Stomach (tissue), 9 donors: Measurements from ENCODE around the gene OR14K1. TPM values are rescaled to one million over a fixed set of nuclear protein-coding genes. Genes with fewer than 3 reads are reported as not detected.
"Not testable (repeated sequence)": the region's sequence is repeated elsewhere in the genome, so short reads cannot be mapped to it uniquely, and the experiment has no call there.

Experiments
- DNase-seq, 2 donors: peaks; one replicate each; pipeline versions ENCODE4 v3.0.0 to v3.0.0-alpha.2; 2013 to 2019
- H3K27ac ChIP-seq, 5 donors: fragments of 200-600 bp in 4 of 5; sonication (generic) in 4 of 5; one replicate each; pipeline ENCODE4 v1.5.1; 2013 to 2019; ENCODE audit warnings: mild to moderate bottlenecking in 1 of 5, moderate library complexity in 1 of 5
- H3K27me3 ChIP-seq, 3 donors: fragments of 200-600 bp; sonication (generic); one replicate each; pipeline ENCODE4 v1.5.1; 2017 to 2019; ENCODE audit warnings: mixed run types in 1 of 3
- H3K36me3 ChIP-seq, 4 donors: fragments of 200-600 bp; sonication (generic); 1 replicate in 3 of 4; 2 replicates in 1 of 4; pipeline ENCODE4 v1.5.1; 2016 to 2019
- H3K4me1 ChIP-seq, 4 donors: fragments of 200-600 bp; sonication (generic); one replicate each; pipeline ENCODE4 v1.5.1; 2016 to 2019
- H3K4me3 ChIP-seq, 4 donors: fragments of 200-600 bp; sonication (generic) in 3 of 4; one replicate each; pipeline ENCODE4 v1.5.1; 2016 to 2019; ENCODE audit warnings: mild to moderate bottlenecking in 1 of 4
- H3K9me3 ChIP-seq, 4 donors: fragments of 200-600 bp; sonication (generic); one replicate each; pipeline ENCODE4 v1.5.1; 2016 to 2019
- CTCF ChIP-seq, 7 experiments: fragments of 450-650 bp in 4 of 7; fragments of 200-600 bp in 3 of 7; sonication (generic) in 3 of 7; IDR thresholded peaks; one replicate each; pipeline ENCODE4 v1.5.1; 2016 to 2019; ENCODE audit warnings: antibody characterized with exemption in 7 of 7, control low read depth in 2 of 7, mild to moderate bottlenecking in 1 of 7
- EP300 ChIP-seq: sonication (generic); formaldehyde crosslinking; IDR thresholded peaks from one replicate; pipeline ENCODE4 v1.6.1; 2017; ENCODE audit warnings: antibody characterized with exemption
- POLR2A ChIP-seq, 4 donors: fragments of 450-650 bp; IDR thresholded peaks; one replicate each; pipeline ENCODE4 v1.6.1; 2016; ENCODE audit warnings: antibody characterized with exemption in 4 of 4, control low read depth in 2 of 4, mild to moderate bottlenecking in 1 of 4, moderate library complexity in 1 of 4
- POLR2AphosphoS5 ChIP-seq, 3 donors: sonication (generic); formaldehyde crosslinking; IDR thresholded peaks; one replicate each; pipeline ENCODE4 v1.6.1; 2016; ENCODE audit warnings: antibody characterized with exemption in 3 of 3
- WGBS, 5 donors: extraction: QIAGEN DNeasy Blood & Tissue Kit in 3 of 5; methylation state at CpG; one replicate each; pipeline versions ENCODE4 v1.1.5 to v1.1.7; 2013 to 2018; 5-methylcytosine and 5-hydroxymethylcytosine counted together
- intact Hi-C: fragments of 100-400 bp; cut with DNase I; formaldehyde crosslinking; loops from one replicate; pipeline ENCODE4 v1.15.1; 2023; ENCODE audit warnings: low total_unique reads
- polyA plus RNA-seq, 3 donors: library from polyadenylated mRNA; stranded (reverse); fragments of 200-250 nt; gene quantifications; one replicate each; pipeline ENCODE4 v1.2.3, GENCODE V29; 2013
- total RNA-seq, 5 donors: library from RNA; depleted of rRNA; stranded (reverse); fragments of >200 nt; gene quantifications; one replicate each; pipeline versions ENCODE4 v1.1.0 to v1.2.3, GENCODE V29; 2014 to 2016
- donor health status: healthy with polysubstance abuse.
- donor health status: Bipolar disorder and iron deficiency.
- donor health status: healthy.

Gene OR14K1
- total and polyA plus RNA-seq, 8 donors, result not detected

GRCh38 chr1:247747616-247748015, 9.2 kb downstream of the OR14K1 start:
- no peaks in the 10 kb centered on the region for H3K4me1 ChIP-seq
- no peaks in the 10 kb centered on the region for H3K36me3 ChIP-seq
- no peak overlapping the region for H3K27ac ChIP-seq
- no peak for TF ChIP-seq CTCF (IDR thresholded peaks at IDR 0.05)
- no peak for TF ChIP-seq POLR2A (IDR thresholded peaks at IDR 0.05)
- TF ChIP-seq POLR2AphosphoS5 (IDR thresholded peaks at IDR 0.05), result no peak
- no peak for TF ChIP-seq EP300
- H3K9me3 ChIP-seq, result peaks cover 0 to 33% (median 18%) of the 10 kb centered on the region in 4 donors
- H3K4me3 ChIP-seq, result no peak overlapping the region
- no peaks in the 10 kb centered on the region for H3K27me3 ChIP-seq
- intact Hi-C loops, result no loop called here
- DNase-seq, result no peak
- WGBS, 5 donors, result 86 to 90% (median 88%) methylated on average over 7 of the region's 7 CpGs

DNA sequence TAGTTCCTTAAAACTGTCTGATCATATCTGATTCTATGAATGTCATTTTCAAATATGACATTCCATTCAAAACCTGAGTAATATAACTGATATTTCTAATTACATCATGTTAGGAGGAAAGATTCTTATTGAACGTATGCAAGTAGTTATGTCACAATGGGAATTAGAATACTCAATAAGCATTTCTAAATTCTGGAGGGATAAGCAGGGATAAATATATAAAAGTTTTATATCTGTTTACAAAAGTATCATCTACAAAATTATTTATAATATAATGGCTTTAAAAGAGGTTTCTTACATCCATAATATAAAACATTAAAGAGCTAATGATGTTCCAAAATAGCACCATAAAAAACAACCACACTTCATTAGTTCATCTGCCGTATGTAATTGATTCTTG, 9.6 kb downstream of the OR14K1 start, which contains the start of gene OR14A2:
Gene OR14A2, minus strand, starts transcription at position 101 of the 400 bp plus-strand sequence.
- no peak for TF ChIP-seq POLR2A (IDR thresholded peaks at IDR 0.05)
- TF ChIP-seq EP300, result no peak
- no peak for TF ChIP-seq CTCF (IDR thresholded peaks at IDR 0.05)
- TF ChIP-seq POLR2AphosphoS5 (IDR thresholded peaks at IDR 0.05), result no peak
- Histone ChIP-seq H3K9me3 (peaks cover 0 to 33% (median 18%) of the 10 kb centered on the region in 4 donors), H3K36me3 (no peaks in the 10 kb centered on the region), H3K27ac (no peak within 1 kb of the TSS), H3K4me1 (no peaks in the 10 kb centered on the region), H3K27me3 (no peaks in the 10 kb centered on the region), H3K4me3 (no peak within 1 kb of the TSS)
- DNase-seq, result no peak
- WGBS, 5 donors, result 87 to 94% (median 93%) methylated on average over 2 of the region's 2 CpGs
- intact Hi-C loops, result no loop called here

DNA sequence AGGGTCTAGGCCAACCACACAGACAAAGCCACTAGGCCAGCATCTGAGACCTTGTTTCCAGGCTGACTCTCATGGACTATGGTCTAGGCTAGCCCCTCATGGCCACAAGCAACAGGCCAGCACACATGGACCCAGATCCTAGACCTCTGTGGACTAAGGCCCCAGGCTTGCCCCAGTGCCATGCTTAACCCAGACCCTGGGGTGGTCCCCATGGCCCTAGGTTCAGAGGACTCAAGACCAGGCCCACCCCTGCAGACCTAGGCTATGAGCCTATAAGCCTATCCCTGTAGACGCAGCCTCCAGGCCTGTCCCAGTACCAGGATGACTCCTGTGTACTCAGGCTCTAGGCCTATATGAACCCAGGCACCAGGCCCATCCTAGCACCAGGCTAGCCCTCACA, 11.5 kb downstream of the OR14K1 start:
- TF ChIP-seq CTCF (IDR thresholded peaks at IDR 0.05), result no peak
- TF ChIP-seq POLR2AphosphoS5 (IDR thresholded peaks at IDR 0.05), result no peak
- no peak for TF ChIP-seq POLR2A (IDR thresholded peaks at IDR 0.05)
- no peak for TF ChIP-seq EP300
- 91 to 100% (median 98%) methylated on average over 1 of the region's 1 CpG; no CpG with 5 or more reads in 1 of the 5 donors for WGBS, 5 donors
- H3K27me3 ChIP-seq, result no peaks in the 10 kb centered on the region

GRCh38 chr1:247754311-247754710, 15.9 kb downstream of the OR14K1 start:
- 85 to 100% (median 92%) methylated on average over 1 of the region's 1 CpG for WGBS, 5 donors
- H3K36me3 ChIP-seq, H3K27me3 ChIP-seq, DNase-seq, H3K4me1 ChIP-seq, H3K27ac ChIP-seq, H3K4me3 ChIP-seq, intact Hi-C loops: not testable (repeated sequence)
- peaks cover 0 to 23% (median 13%) of the 10 kb centered on the region in 4 donors for H3K9me3 ChIP-seq

More for the DNA sequence above, 11.5 kb downstream of the OR14K1 start:
- no peak overlapping the region for H3K4me3 ChIP-seq
- H3K36me3 ChIP-seq, result no peaks in the 10 kb centered on the region
- H3K9me3 ChIP-seq, result peaks cover 0 to 29% (median 18%) of the 10 kb centered on the region in 4 donors
- H3K4me1 ChIP-seq, result no peaks in the 10 kb centered on the region
- H3K27ac ChIP-seq, result no peak overlapping the region
- intact Hi-C loops, result no loop called here
- DNase-seq, result no peak

DNA sequence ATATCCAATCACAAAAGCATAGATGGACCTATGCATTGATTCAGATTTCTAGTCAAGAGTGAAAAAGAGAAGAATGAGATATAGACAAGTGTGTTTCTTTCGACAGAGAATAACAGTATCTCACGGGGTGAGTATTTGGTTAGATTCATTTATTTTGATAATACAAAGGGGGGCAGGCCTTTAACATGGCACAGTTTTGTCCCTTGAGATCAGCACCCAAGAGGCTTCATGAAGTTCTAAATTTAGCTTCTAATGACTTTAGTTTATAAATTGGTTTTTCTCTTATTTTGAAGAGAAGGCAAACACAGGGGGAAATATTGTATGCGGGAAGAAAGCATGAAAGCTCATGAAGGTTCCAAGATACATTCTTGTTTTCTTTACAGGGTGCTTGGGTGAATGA, 22.0 kb downstream of the OR14K1 start, which contains the start of gene OR1C1:
Gene OR1C1, minus strand, starts transcription at position 101 of the 400 bp plus-strand sequence. CDS start 2,150 bp downstream, outside the sequence.
- intact Hi-C loops, result no loop called here
- Histone ChIP-seq H3K27me3 (no peaks in the 10 kb centered on the region), H3K27ac (no peak within 1 kb of the TSS), H3K36me3 (no peaks in the 10 kb centered on the region), H3K4me3 (no peak within 1 kb of the TSS), H3K9me3 (peaks cover 0 to 4% (median 0%) of the 10 kb centered on the region in 4 donors), H3K4me1 (no peaks in the 10 kb centered on the region)
- no peak for TF ChIP-seq POLR2AphosphoS5 (IDR thresholded peaks at IDR 0.05)
- TF ChIP-seq CTCF (IDR thresholded peaks at IDR 0.05), result no peak
- TF ChIP-seq EP300, result no peak
- no peak for TF ChIP-seq POLR2A (IDR thresholded peaks at IDR 0.05)
- DNase-seq, result no peak
- 83 to 93% (median 91%) methylated on average over 3 of the region's 3 CpGs for WGBS, 5 donors
